Muscle layer of duodenum (tissue), 2 donors: ENCODE measurements around the gene SAMM50.

Experiments used
- H3K27ac ChIP-seq: one replicate; pipeline ENCODE4 v1.7.0; 2013; ENCODE audit warnings: mild to moderate bottlenecking, low read length
- H3K27me3 ChIP-seq: one replicate; pipeline ENCODE4 v1.7.0; 2013; ENCODE audit warnings: low read depth, mild to moderate bottlenecking, control low read depth, low read length
- H3K36me3 ChIP-seq, 2 donors: one replicate each; pipeline ENCODE4 v1.7.0; 2013; ENCODE audit warnings: low read length in 2 of 2, control low read depth in 1 of 2, mild to moderate bottlenecking in 1 of 2; ENCODE audit not compliant: insufficient read depth in 2 of 2, control insufficient read depth in 1 of 2
- H3K4me1 ChIP-seq, 2 donors: one replicate each; pipeline ENCODE4 v1.7.0; 2013; ENCODE audit warnings: low read length in 2 of 2, mild to moderate bottlenecking in 2 of 2, control low read depth in 1 of 2, moderate library complexity in 1 of 2; ENCODE audit not compliant: insufficient read depth in 2 of 2, control insufficient read depth in 1 of 2
- H3K4me3 ChIP-seq, 2 donors: one replicate each; pipeline ENCODE4 v1.7.0; 2013; ENCODE audit warnings: low read length in 2 of 2, low read depth in 1 of 2, mild to moderate bottlenecking in 1 of 2
- H3K9me3 ChIP-seq, 2 donors: one replicate each; pipeline ENCODE4 v1.7.0; 2013; ENCODE audit warnings: low read length in 2 of 2, control low read depth in 1 of 2, mild to moderate bottlenecking in 1 of 2; ENCODE audit not compliant: control insufficient read depth in 1 of 2
- donor health status: healthy.

The SAMM50 gene

DNA sequence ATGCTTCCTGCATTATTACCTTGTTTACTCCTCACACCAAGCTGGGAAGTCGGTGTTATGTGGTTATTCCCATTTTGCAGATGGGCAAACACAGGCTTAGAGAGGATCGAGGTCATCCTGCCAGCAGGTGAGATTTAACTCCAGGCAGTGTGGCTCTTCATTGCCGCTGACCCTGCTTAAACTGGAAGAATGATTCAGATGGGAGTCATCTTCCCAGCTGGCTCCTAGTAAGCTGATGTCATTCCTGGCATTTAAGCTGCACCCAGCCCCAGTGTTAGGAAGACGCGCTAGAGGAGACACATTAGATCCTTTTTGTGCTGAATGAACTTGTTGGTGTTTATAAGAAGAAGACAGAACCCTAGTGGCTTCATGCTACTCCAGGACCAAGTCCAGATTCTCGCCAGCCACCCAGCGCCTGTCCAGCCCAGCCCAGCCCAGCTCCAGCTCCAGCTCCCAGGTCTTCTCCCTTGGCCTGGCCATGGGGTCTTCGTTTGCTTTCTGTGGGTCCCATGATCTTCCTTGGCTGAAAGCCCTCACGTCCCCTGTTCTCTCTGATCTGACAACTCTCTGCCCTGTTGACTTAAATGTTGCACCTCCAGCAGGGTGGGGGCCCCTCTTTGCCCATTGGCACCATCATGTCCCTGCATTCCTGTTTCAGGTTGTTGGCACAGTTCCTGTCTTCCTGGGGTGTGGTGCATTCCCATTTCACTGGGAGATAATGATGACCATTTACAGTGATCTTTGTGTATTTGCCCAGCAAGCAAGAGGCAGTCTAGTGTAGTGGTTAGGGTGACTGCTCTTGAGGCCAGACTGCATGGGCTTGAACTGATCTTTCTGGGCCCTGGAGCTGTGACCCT, 82.5 kb downstream of the SAMM50 start:
- Histone ChIP-seq H3K36me3 (no peaks in the 10 kb centered on the region), H3K4me1 (peaks cover 3 to 7% of the 10 kb centered on the region in 2 donors), H3K27me3 (no peaks in the 10 kb centered on the region), H3K4me3 (peak overlapping the region in 1 of 2 donors; percentile 20), H3K27ac (peak overlapping the region; percentile 60), H3K9me3 (no peaks in the 10 kb centered on the region)

DNA sequence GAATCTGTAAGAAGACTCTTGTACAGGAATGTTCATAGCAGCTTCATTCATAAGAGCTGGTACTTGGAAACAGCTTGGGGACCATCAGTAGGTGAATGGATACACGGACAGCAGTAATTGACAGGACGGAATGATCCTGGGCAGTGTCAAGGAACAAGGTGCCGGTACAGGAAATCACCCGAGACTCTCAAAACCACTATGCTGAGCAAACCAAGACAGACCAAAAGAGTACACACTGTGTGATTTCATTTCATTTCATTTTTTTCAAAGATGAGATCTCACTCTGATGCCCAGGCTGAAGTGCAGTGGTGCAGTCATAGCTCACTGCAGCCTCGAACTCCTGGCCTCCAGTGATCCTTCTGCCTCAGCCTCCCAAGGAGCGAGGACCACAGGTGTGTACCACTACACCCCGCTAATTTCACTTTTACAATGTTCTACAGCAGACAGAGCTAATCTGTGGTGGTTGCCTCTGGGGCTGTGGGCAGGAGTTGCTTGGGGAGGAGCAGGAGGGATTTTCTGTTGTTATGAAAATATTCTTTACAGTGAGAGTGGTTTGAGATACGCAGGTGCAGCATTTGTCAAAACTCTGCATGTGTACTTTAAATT, 84.4 kb downstream of the SAMM50 start:
- peaks cover 3 to 7% of the 10 kb centered on the region in 2 donors for H3K4me1 ChIP-seq
- no peaks in the 10 kb centered on the region for H3K27me3 ChIP-seq
- H3K9me3 ChIP-seq = no peaks in the 10 kb centered on the region
- H3K36me3 ChIP-seq = no peaks in the 10 kb centered on the region
- H3K4me3 ChIP-seq = no peak overlapping the region
- no peak overlapping the region for H3K27ac ChIP-seq

DNA sequence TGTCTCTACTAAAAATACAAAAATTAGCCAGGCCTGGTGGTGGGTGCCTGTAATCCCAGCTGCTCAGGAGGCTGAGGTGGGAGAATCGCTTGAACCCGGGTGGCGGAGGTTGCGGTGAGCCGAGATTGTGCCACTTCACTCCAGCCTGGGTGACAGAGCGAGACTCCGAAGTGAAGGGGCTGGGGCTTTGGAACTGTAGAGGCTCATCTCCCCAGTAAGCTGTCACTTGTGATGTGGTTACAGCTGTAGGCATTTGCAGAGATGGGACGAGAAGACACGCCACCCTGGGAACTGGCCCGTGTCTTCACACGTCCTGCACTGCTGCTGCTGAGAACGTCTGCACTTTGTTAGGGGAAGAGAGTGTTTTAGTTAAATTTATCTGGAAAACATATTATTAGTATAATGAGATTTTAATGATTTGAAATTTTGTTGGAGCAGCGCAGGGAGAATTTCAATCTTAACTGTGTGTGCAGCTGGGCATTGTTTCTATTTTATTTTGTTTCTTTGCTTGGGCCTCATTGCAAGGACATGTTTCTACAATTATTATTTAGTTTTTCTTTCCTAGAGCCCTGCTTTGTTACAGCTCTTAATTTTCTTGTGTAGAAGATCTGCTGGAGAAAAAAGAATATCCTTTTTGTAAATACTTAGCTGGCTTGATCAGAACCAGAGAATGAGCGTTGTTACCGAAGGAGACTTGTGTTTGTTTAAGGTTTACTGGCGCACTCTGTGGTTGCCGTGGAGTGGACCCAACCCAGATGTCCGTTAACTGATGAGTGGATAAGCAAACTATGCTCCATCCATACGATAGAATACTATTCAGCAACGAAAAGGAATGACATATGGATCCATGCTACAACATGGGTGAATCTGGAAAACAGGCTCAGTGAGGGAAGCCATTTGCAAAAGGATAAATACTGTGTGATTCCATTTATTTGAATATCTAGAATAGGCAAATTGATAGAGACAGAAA, 87.3 kb downstream of the SAMM50 start:
- Histone ChIP-seq H3K27me3 (no peaks in the 10 kb centered on the region), H3K27ac (no peak overlapping the region), H3K36me3 (no peaks in the 10 kb centered on the region), H3K4me3 (no peak overlapping the region), H3K9me3 (no peaks in the 10 kb centered on the region), H3K4me1 (peaks cover 3 to 7% of the 10 kb centered on the region in 2 donors)

DNA sequence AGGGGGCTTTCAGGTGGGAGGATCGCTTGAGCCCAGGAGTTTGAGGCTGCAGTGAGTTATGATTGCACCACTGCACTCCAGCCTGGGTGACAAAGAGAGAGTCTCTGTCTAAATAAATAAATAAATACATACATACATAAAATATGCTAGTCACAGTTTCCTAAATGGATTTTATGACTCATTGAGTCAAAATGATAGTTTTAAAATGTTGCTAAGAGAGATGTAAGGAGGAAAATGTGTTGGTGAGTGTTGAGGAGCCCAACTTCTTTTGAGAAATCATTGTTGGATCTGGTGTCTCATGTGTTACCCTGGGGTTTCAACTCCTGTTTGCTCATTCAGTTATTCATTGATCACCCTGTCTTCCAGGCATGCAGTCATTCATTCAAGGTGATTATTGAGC, 89.9 kb downstream of the SAMM50 start:
- Histone ChIP-seq H3K27me3 (no peaks in the 10 kb centered on the region), H3K4me1 (no peaks in the 10 kb centered on the region), H3K4me3 (no peak overlapping the region), H3K9me3 (no peaks in the 10 kb centered on the region), H3K36me3 (no peaks in the 10 kb centered on the region), H3K27ac (no peak overlapping the region)
